ENCODE results near the gene ZKSCAN5. TPM values are rescaled to one million over a fixed set of nuclear protein-coding genes. Genes with fewer than 3 reads are reported as not detected.
A peak's percentile ranks its signal among the peaks of the same experiment; 100 is the strongest.

The ZKSCAN5 gene
- total RNA-seq = 1 to 10 TPM; 5.2 to 5.9 TPM
- long read RNA-seq, full-length matches to known transcripts = 1 of 2 reads
- long read RNA-seq, partial matches to known transcripts = 1 of 2 reads
- long read RNA-seq, other reads (novel, unspliced or antisense) = 0 of 2 reads

- ATAC-seq = peak; percentile 87
- peak; percentile 99 for DNase-seq
- intact Hi-C loops (cut with DNase I, micrococcal nuclease) = no loop called here
Measured at GRCh38 chr7:99504603-99505323, at the start of gene ZKSCAN5. Gene ZKSCAN5 (plus strand): TSS chr7:99504662. CDS start chr7:99506045, 1,383 bp downstream.

DNA sequence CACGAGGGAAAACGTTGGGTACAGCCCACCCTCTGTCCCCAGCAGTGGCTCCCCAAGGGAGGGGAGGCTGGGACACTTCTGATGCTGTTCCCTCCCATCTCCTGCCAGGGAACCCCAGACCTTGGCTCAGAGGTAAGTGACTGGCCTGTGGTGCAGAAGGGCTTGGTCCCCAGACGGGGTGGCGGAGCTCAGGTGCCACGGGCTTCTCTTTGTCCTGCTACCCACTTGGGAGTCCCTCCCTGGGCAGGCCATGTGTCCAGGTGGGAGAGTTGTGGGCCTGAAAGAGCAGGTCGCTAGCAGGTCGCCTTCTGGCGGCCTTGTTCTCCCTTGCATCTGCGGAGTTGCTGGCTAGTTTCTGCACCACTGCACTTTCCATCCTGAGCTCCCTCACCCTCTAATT lies 48.6 kb upstream of the ZKSCAN5 start:
- ATAC-seq = peak; percentile 3
- intact Hi-C loops (cut with DNase I, micrococcal nuclease) = no loop called here

DNA sequence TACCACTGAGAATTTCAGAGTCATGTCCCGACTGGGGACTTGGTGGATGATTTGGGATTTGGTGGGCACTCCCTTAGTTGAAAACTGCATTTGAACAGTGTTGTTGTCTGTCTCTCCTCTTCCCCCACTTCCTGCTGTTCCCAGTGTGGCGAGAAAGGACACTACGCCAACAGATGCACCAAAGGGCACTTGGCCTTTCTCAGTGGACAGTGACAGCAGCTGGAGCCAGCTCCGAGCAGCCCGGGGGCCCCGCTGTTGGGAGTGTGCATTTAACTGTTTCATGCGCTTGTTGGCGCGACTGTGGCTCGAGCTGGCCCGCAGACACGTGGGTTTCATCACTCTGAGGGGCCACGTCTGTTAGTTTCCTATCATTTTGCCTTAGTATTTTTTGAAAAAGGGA lies 48.2 kb upstream of the ZKSCAN5 start:
- DNase-seq = no peak
- intact Hi-C loops (cut with DNase I, micrococcal nuclease) = no loop called here
- ATAC-seq = no peak

More for the DNA sequence above, 48.6 kb upstream of the ZKSCAN5 start:
- DNase-seq = no peak

DNA sequence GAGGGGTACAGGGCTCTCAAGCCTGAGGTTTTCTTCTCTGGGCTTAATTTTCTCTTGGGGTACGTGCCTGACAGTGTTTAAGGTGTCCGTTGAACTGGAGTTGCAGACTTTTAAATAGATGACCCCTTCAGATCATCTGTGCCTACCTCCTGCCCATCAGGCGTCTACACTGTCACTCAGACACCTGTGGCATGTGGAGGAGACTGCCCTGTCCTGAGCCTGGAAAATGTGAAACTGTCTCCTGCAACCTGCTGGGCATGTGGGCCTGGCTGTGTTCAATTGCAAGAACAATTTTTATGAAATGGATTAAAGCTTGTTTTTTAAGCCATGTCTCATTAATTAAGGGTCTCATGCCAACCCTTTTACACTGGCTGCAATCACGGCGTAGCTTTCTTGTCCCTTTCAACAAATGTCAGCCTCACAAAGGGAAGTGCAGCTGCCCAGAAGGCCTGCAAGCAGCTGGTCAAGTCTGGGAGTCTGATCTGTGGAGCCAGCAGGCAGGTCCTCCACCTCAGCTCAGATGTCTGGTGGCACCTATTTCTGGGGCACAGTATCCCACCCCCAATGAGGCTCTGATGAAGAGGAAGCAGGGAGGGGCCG lies 47.3 kb upstream of the ZKSCAN5 start:
- ATAC-seq (no peak), DNase-seq (no peak)
- intact Hi-C loops (cut with DNase I, micrococcal nuclease) = no loop called here

DNA sequence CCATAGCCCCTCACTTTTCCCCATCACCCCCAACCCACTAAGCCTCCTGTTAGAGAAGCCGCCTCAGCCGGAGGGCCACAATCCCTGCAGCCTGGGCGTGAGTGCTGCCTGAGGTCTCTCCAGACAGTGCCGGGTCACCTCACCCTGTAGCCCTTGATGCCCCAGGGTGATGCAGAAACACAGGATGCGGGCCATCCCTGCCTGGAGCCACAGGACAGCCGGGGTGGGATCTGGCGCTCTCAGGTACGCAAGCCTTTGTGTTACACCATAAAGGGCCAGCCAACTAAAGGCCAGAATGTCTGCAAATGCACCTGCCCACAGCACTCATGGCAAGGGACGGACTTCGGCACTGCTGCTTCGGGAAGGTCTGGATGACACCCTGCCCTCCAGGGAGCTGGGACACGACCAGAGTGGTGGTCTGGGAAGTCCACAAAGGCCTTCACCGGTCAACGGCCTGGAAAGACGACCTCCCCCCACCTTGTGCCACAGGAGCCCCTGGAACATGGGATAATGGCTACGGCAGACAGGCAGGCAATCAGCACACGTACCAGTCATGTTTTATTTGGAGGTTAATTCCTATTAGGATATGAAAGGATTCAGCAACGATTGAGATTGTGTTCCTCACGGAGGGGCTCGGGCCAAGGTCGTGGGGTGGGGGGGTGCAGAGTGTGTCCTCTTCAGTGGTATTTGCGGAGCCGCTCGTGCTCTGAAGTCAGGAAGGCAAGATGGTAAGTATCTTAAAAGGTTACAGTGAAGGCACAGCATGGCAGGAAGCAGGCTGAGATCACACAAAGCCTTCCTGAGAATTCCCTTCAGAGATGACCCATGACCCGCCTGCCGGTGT lies 46.6 kb upstream of the ZKSCAN5 start:
- intact Hi-C loops (cut with DNase I, micrococcal nuclease) = no loop called here
- no peak for DNase-seq
- peak; percentile 12 for ATAC-seq

DNA sequence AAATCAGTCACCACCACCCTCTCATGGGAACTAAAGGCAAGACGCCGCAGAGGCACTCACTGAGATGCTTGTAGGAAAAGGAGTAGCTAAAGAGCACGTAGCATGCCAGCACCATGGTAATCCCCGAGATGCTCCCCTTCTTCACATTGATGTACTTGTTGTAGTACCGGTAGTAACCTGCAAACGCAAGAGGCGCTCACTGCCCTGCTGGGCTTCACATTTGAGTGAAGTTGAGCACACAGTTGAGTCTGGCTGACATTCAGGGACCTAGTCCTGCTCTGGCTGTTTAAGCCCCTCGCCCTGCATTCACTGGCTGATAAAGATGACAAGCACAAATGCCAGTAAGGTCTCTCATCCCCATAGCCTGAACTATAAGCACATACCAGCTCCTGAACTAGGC lies 45.4 kb upstream of the ZKSCAN5 start:
- DNase-seq = no peak
- intact Hi-C loops (cut with DNase I, micrococcal nuclease) = no loop called here
- peak; percentile 44 for ATAC-seq

- no peak for ATAC-seq
- DNase-seq = no peak
- intact Hi-C loops (cut with DNase I, micrococcal nuclease) = no loop called here
Measured at GRCh38 chr7:99460651-99461050, 43.8 kb upstream of the ZKSCAN5 start.

DNA sequence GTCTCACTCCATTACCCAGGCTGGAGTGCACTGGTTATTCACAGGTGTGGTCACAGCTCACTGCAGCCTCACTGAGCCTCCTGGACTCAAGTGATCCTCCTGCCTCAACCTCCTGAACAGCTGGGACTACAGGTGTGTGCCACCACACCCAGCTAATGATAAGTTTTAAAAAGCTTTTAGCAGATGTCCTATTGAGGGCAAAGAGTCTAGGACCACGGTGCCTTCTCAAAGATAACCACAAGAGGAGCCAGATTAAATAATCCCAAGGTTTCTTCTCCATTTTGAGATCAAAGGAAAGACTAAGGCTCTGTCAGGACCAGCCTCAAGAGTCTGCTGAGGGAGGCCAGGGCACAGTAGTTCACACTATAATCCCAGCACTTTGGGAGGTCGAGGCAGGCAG lies 43.2 kb upstream of the ZKSCAN5 start:
- ATAC-seq (no peak), DNase-seq (no peak)
- intact Hi-C loops (cut with DNase I, micrococcal nuclease) = no loop called here

GRCh38 chr7:99465421-99465768 lies 39.1 kb upstream of the ZKSCAN5 start:
- DNase-seq (no peak), ATAC-seq (peak; percentile 33)
- intact Hi-C loops (cut with DNase I, micrococcal nuclease) = no loop called here

DNA sequence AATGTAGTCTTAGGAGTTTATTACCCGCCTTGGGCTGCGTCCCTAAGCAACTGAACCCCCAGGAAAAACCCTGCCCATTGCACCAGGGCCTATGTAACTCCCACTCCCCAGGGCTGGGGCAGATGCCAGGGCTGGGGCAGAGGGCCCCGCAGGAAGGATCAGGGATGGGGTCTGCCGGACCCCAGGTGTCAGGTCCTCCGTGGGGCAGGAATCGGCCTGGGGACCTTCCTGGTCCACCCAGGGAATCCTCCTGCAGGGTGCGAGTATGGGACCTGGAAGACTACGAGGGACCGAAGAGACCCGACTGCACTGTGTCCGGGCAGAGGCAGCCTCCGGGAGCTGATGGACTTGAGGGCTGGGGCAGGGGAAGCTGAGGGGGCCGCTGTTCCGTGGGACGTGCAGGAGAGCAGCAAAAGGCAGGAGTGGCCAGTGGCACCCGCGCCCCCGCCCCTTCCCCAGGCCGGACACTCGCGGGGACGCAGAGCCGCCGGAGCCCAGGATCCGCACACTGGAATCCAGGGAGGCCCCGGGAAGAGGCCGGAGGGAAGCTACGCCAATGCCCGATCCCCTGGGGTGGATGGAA lies 36.0 kb upstream of the ZKSCAN5 start:
- intact Hi-C loops (cut with DNase I, micrococcal nuclease) = no loop called here
- DNase-seq (no peak), ATAC-seq (no peak)

- DNase-seq (no peak), ATAC-seq (no peak)
- intact Hi-C loops (cut with DNase I, micrococcal nuclease) = no loop called here
Measured at GRCh38 chr7:99469381-99470065, 34.9 kb upstream of the ZKSCAN5 start.

DNA sequence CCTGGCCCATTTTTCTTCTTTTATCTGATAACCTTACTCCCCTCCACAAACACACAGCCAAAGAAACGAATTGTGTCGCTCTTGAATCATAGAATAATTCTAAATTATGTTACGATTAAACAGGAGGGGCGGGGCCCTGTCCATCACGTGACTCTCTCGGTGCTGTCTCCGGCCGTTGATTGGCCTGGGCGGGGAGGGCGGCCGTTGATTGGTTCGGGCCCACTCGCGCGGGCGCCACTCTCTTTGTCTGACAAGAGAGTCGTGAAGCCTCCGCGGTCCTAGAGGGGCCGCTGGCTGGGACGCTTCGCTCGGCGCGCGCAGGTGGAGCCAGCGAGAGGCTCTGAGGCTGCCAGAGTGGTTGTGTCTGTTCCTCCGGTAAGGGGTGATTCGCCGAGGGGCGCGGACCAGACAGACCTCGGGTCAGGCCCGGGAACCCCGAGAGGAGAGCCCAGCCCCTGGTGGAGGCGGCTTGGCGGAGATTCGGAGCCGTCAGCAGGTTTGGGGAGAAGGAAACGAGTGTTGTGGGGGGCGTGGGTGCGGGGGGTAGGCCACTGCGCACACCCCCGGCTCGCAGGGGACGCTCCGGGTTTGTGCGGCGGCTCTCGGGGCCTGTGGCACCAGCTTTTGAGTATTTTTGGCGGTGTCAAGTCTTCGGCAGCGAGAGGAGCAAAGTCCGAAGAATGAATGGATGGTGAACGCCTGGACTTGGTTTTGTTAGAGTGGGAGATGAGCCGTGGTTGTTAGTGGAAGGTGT lies 31.7 kb upstream of the ZKSCAN5 start, which contains the start of gene ZNF789:
Gene ZNF789, plus strand, starts transcription at position 330 of the 754 bp plus-strand sequence. CDS start 3,567 bp downstream, outside the sequence.
- intact Hi-C loops (cut with DNase I, micrococcal nuclease) = no loop called here
- ATAC-seq = peak; percentile 91
- DNase-seq = peak; percentile 98 to 99

- intact Hi-C loops (cut with DNase I, micrococcal nuclease) = no loop called here
- peak; percentile 67 for ATAC-seq
- peak; percentile 32 to 65 for DNase-seq
Measured at GRCh38 chr7:99473315-99473596, 31.2 kb upstream of the ZKSCAN5 start.

DNA sequence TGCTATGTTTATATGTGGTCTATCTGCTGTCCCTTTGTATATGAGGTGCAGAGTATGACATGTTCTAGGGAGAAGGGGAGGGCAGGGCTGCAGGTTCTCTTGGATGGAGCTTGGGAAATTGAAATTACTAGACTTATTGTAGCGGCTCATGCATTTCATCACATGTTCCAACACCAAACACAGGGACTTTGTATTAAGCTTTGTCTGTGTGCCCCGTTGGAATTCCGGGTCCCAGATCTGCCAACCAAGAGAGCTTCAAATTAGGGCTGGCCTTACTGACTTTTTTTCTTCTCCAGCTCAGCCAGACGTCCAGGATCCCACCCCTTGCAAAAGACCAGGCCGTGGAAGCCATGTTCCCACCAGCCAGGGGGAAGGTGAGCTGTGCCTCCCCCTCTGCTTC lies 28.4 kb upstream of the ZKSCAN5 start:
- intact Hi-C loops (cut with DNase I, micrococcal nuclease) = no loop called here
- no peak for ATAC-seq
- no peak for DNase-seq

DNA sequence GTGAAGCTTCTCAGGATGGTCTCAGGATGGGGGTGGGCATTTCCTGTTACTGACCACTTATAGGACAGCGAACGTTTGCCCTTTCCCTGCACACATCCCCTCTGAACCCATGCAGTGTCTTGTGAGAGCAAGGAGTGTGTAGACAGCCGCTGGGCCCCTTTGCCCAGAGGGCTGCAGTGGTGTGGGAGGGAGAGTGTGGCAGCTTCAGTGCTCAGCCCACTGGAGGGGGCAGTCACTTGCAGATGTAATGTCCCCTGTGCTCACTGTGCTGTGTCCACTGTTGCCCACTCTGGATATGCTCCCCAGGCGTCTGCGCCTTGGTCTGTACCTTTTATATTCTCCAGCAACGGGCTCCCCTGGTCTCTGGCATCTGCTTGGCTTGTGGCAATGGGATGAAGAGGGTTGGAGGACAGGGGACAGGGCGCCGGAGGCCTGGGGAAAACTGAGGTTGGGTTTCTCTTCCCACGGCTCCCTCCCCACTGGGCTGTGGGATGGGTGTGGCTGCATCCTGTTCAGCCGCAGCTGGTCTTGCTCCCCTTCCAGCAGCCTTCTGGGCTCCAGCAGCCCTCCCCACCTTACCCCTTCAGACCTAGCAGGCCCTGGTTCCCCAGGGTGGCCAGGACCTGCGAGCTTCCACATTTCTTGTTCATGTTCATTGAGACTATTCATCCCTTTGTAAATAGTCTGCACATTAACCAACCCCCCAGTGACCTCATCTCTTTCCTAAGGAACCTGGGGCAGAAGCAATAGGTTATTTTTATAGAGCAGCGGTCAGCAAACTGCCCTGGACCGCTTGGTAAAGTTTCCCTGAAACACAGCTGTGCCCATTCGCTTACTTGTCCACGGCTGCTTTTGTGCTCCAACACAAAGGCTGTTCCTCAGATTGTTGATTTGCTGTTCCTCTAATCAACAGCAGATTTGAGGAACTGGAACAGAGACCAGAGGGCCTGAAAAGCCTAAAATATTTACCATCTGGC lies 25.7 kb upstream of the ZKSCAN5 start:
- DNase-seq (no peak), ATAC-seq (no peak)
- intact Hi-C loops (cut with DNase I, micrococcal nuclease) = no loop called here

DNA sequence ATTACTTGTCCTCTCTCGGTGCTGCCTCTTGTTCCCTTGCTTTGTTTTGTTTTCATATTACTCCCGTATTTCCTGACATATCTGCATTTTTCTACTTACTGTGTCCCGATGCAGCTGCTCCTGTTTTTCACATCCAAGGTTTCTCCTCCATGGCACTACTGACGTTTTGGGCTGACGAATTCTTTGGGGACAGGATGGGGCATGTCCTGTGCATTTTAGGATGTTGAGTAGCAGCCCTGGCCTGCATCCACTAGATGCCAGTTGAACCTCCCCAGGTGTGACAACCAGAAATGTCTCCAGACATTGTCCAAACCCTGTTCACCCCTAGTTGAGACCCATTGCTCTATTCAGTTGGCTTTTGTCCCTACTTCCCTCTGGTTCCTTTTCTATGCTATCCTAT lies 19.4 kb upstream of the ZKSCAN5 start:
- intact Hi-C loops (cut with DNase I, micrococcal nuclease) = no loop called here
- ATAC-seq (no peak), DNase-seq (no peak)

- DNase-seq = no peak
- peak; percentile 23 for ATAC-seq
- intact Hi-C loops (cut with DNase I, micrococcal nuclease) = no loop called here
Measured at GRCh38 chr7:99489235-99489634, 15.2 kb upstream of the ZKSCAN5 start.

Measured in left colon (tissue), 2 donors.